CD4-positive, alpha-beta T cell treated with Interleukin-1 beta for 1 hour (primary cell): ENCODE data around the gene GRID2IP.

Experiments
- DNase-seq, 2 donors: peaks; one replicate each; pipeline ENCODE4 v3.0.0-alpha.2; 2020 to 2022

GRID2IP gene

DNA sequence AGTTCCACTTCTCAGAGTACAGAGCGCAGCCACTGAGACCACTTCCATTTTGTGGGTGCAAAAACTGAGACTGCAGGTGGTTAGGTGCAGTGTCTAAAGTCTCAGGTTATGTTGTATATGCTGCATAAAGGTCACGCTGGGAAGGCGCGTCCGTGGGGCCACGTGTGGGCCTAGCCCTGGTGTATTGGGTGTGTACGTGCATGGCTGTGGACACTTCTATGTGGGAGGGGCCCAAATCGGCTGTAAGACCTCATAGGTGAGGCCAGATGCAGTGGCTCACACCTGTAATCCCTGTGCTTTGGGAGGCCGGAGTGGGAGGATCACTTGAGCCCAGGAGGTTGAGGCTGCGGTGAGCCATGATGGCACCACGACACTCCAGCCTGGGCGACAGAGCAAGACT lies 37.7 kb downstream of the GRID2IP start:
- DNase-seq = no peak

DNA sequence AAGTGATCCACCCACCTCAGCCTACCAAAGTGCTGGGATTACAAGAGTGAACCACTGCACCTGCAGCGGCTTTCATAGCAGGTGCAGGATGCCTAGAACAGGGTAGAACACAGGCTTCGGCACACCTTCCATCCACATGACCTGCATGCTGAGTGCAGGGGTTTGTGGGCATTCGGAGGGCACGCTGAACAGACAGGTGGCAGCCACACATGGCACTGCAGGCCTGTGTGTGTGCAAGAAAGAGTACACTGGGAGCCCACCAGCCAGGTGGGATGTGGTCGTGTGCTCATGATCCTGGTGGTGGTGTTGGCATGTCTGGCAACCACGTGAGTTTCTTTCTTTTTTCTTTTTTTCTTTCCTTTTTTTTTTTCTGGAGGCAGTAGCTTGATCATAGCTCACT lies 38.4 kb downstream of the GRID2IP start:
- DNase-seq = no peak

DNA sequence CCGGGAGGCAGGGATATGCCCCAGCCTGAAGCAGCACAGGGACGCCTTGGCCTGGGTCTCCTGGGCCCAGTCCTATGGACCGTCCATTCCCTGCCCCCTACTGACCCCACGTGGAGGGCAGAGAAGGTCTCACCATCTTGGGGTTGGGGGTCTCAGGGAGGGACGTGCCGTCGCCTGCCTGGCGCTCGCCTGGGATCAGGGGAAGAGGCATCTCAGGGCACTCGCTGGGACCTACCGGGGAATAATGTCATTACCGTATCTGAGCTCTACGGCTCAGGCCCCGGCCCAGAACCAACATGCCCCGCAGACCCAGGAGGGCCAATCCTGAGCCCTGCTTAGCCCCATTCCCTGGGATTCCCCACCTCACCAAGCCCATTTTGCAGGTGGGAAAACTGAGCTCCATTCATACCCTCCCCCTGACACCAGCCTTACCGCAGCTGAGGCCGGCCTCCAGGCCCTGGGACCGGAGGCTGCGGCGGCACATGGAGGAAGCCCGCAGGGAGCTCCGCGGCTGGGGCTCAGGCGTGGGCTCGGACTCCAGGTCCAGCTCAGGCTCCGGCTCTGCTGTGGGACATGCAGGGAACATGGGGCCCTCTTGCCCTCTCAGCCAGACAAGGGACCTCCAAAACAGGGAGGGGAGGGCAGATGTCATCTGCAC lies 40.7 kb downstream of the GRID2IP start:
- no peak for DNase-seq

DNA sequence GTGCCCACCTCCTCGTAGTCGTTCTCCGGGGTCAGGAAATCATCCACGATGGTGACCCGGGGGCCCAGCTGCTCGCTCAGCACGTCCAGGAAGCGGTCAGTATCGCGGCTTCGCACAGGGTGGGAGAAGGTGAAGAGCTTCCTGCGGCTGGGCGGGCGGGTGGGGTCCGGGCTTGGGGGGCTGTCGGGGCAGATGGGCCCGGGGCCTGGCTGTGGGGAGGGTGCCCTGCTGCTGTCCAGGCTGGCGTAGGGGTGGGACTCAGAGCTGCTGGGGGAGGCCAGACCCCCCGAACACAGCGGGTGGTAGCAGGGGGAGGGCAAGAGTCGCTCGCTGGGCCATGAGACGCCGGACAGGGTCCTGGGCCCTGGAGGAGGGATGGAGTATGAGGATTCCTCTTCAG lies 42.3 kb downstream of the GRID2IP start:
- no peak for DNase-seq

DNA sequence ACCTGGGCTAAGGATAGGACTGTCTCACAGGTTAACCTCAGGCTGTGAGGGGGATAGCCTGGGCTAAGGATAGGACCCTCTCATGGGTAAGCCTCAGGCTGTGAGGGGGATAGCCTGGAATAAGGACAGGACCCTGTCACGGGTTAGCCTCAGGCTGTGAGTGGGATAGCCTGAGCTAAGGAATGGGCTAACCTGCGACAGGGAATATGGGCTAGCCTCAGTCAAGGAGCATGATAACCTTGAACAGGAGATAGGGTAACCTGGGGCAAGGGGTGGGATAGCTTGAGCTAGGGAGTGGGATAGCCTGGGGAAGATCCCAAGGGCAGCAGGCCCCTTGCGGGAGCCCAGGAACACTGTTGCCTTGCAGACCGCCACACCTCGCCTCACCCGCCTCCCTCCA lies 42.7 kb downstream of the GRID2IP start:
- DNase-seq = no peak

DNA sequence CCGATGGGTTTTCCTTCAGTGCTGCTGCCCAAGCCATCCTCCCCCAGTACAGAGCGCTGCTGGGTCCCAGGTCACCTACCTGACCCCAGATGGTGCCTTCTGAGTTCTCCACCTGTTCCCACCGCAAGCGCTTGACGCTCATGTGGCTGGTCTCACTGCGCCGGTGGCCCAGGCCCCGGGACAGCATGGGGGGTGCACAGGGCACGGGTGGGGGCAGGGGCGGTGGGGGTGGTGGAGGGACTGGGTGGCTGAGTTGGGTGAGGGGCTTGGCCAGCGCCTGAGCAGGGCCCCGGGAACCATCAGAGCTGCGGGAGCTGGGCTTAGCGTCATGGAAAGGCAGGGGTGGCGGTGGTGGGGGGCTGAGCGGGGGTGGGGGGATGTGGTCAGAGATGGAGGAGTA lies 43.4 kb downstream of the GRID2IP start:
- no peak for DNase-seq

DNA sequence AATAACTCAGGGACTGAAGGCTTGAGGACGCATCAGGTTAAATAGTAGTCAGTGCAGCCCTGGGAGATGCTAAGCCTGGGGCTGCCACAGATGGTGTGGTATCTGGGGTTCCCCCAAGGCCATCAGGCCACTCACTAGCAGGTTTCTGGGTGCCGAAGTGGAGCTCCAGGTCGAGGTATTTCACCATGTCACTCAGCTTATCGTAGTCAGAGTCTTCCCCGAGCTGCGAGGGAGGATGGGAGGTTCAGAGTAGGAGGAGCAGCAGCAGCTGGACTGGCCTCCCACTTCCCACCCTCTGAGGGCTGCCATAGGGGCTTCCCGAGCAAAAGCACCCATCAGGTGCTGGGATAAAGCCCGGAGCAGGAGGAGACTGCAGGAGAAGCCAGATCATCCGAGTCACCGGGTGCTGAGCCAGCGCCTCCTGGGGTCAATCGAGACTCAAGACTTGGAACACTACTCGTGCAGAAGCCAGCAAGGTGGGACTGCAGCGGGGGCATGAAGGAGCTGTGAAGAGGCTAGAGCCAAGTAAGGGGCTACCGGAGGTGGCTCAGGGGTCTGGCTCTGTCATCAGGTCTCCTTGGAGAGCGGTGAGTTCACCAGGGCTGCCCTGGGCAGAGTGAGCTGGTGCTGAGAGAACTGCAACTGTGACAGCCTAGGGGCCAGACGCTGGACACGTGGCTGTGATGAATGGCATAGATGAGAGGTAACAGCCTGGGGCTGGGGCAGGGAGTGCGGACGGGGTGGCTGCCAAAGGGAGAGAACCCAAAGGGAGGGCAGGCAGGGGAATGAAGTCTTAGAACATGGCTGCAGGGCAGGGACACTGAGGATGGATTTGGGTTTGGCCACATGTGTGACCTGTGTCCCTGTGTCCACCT lies 45.3 kb downstream of the GRID2IP start:
- no peak for DNase-seq

DNA sequence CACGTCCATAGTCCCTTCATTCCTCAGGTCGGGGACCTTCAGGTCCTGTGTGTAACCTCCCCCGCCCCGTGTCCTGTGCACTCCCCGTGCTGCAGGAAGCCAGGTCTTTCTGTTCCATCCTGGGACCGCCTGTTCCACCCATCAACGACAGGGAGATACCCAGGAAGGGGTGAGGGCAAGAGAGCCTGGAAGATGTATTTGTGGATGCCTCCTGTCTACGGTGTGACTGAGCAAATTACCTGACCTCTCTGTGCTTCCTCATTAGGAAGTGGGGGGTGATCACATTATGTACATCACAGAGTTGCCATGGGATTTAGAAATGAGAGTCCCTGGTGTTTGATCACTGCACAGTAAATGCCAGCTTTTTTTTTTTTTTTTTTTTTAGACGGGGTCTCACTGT lies 46.3 kb downstream of the GRID2IP start:
- no peak for DNase-seq

DNA sequence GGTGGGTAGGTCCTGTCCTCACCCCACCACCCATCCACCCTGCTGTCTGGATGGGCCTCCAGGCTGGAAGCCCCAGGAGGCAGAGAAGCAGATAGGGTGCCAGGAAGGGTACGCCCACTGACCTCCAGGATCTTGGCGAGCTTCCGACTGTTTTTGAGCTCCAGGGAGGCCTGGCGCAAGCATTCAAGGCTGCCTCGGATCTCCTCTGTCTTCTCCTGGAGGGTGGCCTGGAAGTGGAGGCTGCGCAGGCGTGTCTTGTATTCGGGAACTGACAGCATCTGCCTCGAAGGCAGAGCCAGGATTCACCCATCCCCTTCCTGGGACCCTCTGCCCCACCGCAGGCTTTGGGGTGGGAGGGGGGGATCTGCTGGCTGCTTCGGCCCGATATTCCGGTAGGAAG lies 48.4 kb downstream of the GRID2IP start:
- DNase-seq = no peak

DNA sequence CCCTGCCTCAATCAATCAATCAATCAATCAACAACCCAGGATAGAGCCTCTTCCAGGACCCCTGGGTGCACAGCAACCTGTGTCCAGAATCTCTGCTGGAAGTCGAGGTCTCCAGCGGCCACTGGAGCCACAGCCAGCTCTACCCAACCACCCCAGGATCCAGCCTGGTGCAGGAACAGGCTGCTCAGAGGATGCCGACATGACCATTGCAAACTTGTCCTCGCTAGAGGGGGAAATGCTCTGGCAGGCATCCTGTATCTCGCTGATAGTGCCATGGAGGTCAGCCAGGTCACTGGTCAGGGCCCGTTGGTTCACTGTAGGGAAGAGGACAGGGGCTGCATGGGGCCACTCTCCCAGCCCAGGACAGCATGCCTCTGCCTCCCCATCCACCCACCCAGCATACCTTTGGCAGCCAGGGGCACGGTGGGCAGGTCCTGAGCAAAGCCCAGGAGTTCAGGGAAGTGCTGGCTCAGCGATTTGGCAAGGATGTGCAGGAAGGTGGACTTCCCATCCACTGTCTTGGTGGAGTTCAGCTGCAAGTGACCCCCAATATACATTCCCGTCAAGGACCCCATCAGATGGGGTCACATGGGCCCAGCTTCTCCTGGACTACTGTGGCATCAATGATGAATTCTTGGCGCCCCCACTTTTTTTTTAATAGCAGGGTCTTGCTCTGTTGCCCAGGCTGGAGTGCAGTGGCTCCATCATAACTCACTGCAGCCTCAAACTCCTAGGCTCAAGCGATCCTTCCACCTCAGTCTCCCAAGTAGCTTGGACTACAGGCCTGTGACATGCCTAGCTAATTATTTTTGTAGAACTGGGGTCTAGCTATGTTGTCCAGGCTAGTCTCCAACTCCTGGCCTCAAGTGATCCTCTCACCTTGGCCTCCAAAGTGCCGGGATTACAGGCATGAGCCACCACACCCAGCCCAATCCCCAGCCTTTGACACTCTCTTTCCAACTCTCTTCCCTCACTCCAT lies 49.4 kb downstream of the GRID2IP start:
- DNase-seq = no peak

DNA sequence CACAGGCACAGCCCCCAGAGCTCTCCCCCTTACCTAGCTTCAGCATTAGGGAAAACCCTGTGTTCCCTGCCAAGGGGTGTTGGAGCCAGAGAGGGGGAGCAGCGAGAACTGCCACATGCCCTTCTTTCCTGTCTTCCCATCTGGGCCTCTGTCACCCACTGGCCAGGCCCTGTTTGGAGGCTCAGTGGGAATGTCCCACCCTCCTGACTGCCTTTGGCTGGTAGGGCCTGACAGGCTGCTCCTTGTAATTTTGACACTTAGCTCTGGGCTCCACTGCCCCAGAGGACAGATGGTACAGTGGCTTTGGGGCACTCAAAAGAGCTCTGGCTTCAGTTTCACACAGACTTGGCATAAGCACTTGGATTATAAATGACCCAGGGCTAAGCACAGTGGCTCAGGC lies 50.6 kb downstream of the GRID2IP start:
- no peak for DNase-seq

DNA sequence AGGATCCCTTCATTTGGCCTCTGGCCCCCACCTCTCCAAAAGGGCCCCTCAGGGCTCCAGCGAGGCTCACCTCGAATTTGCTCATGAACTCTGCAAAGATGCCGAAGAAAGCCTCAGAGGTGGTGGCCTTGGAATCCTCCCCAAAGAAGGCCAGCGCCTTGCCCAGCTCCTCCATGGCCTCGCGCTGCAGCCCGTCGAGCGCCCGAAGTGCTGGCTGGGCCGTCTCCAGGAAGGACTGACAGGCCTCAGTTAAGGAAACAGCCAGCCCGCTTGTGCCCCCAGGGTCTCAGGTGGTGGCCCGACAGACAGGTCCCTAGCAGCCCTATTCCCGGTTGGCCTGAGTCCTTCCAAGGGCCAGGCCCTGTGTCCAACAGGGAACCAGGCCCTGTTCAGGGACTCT lies 53.3 kb downstream of the GRID2IP start:
- DNase-seq = no peak

DNA sequence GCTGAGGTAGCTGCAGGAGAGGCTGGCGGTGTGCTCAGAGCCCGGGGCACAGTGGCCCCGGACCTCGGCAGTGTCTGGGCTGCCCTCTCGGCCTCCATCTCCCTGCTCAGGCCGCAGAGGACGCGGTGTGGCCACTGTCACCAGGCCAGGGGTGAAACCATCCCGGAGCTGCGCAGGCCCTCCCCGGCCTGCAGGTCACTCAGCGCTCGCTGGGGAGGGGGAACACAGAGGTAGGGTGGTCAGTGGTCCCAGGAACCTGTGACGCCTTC lies 53.7 kb downstream of the GRID2IP start:
- no peak for DNase-seq

DNA sequence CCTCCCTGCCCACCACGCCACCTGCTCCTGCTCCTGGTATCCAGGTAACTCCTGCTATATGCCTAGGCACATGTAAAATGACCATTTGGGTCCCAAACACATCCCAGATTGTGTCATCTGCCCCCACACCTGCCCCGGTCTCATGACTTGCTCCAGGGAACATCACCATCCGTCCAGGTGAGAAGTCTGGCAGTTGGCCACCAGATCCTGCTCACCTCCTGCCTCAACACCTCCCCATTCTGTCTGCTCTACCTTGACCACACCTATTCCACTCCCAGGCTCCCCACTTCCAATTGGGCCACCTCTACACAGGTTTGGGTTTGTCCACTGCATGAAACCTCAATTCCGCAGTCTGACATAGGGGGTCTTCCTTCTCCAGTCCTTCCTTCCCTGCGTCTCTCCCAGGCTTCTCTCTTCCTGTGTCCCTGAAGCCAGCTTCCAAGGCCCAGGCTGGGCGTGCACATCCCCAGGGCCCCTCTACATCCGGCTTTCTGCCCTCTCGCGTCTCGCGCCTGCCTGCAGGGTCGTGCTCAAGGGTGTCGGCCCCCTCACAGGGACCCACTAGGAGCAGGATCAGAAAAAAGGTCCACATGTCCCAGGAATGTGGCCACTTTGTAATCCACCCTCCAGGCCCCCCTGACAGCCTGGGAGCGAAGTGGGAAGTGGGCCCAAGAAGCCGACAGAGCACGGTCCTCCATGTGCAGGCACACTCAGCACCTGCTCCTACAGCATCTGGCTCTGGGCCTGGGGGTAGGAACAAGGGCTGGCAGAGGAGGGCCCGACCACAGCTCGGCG lies 54.2 kb downstream of the GRID2IP start:
- DNase-seq = no peak

DNA sequence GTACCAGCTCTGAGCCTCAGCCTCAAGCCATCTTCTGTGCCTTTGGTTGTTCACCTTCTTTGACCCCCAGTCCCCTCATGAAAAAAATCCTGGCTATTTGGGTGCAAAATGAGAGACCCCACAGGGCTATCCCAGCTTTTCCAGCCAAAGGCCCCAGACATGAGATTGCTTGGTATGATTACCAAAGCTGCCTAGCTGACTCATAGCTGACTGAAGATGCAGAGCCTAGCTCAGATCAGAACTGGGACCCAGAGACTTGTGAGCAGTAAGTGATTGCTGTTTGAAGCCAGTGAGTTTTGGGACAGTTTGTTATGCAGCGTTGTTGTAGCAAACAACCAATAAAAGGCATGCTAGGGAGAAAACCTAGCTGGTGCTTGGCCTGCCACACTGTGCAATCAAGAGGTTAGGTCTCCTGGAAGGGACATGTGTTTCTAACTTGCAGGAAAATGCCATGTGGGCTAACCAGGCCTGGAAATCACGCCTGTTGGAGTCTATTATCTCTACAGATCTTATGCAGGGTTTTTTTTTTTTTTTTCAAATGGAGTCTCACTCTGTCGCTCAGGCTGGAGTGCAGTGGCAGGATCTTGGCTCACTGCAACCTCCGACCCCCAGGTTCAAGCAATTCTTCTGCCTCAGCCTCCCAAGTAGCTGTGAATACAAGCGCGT lies 55.5 kb downstream of the GRID2IP start:
- no peak for DNase-seq

DNA sequence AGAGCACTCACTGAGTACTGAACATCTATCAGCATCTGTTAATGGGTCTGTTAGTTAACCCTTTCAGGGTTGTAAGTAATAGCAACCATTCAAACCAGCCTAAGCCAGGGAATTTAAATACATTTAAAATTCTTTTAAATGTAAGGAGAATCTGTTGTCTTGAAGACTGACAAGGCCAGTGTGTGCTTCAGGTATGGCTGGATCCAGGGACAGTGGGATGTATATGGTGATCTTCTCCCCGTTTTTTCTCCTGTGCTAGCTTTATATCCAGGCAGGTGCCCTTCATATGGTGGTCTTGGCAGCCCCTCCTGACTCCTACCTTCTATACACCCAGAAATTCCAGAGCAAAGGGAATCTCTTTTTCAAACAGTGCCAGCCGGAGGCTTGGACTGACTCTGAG lies 56.9 kb downstream of the GRID2IP start:
- DNase-seq = no peak

DNA sequence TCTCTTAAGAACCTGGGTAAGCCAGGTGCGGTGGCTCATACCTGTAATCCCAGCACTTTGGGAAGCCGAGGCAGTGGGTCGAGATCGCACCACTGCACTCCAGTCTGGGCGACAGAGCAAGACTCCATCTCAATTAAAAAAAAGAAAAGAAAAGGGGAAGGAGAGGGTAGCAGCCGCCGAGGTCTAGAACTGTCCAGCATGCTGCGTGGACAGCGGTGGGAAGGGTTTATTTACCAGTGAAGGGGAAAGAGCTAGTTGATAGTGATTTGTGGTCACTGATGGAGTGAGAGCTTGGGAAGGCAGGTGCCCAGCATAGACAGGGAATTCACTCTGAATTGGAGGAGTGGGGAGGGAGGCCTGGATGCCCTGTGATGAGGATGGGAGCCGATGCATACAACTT lies 60.1 kb downstream of the GRID2IP start:
- DNase-seq = no peak

DNA sequence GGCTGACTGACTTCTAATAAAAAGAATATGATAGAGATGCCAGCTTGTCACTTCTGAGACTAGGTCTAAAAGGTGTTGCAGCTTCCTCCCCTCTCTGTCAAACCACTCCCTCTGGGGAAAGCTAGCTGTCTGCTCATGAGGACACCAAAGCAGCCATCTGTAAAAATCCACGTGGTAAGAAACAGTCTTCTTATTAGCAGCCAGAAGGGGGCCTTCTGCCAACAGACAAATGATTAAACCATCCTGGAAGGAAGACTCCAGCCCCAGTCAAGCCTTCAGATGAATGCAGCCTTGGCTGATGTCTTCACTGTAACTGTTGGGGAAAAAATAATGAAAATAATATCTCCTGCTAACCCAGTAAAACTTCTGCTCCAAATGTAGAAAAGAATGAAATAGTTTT lies 61.6 kb downstream of the GRID2IP start:
- DNase-seq = no peak

DNA sequence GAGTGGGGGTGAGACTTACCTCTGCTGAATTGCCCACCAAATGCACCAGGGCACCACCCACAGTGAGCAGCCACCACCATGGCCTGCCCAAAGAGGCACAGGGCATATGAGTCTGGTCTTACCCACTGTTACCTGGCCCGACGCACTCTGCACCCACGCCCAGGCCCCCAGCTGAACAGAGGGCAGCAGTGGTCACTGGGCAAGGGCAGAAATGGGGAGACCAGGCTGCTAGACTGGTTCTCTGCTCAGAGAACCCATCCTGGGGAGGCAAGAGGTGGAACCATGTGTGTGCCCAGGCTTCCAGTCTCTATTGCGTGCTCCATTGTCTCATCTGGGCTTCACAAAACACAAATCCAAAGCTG lies 64.1 kb downstream of the GRID2IP start:
- DNase-seq = no peak

DNA sequence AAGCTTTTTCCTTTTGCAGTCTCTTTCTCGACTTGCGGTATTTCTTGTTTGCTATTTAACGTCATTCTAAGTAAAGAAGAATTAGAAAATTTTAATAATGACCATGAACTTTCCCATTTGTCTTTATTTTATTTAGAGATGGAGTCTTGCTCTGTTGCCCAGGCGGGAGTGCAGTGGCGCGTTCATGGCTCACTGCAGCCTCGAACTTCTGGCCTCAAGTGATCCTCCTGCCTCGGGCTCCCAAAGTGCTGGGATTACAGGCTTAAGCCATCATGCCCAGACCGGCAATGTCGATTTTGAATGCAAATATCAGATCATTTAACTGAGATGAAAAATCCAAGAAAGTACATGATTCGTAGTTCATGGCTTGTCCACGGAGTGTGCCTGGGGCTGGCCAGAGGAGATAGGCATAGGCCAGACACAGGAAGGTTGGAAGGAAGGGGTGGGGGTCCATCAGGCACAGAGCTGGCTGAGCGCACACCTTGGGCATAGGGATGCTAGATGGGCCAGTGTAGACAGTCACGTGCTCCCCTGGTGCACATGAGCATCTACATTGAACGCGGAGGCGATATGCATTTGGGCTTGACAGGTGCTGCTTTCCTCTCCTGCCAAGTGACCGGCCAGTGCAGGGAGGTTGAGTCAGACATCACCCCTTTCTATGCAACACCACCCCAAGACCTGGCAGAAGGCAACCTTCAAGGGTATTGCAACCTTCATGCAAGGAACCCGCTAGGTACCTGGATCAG lies 64.7 kb downstream of the GRID2IP start:
- DNase-seq = no peak

DNA sequence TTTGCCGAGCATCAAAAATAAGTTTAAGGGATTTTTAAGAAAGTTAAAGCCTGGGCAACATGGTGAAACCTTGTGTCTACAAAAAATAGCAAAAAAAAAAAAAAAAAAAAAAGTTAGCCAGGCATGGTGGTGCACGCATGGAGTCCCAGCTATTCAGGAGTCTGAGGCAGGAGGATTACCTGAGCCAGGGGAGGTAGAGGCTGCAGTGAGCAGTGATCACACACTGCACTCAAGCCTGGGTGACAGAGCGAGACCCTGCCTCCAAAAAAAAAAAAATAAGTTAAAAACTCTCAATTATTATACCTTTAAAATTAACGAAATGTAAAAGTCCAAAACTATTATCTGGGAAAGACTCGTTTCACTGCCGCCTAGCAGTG lies 68.5 kb downstream of the GRID2IP start:
- no peak for DNase-seq

DNA sequence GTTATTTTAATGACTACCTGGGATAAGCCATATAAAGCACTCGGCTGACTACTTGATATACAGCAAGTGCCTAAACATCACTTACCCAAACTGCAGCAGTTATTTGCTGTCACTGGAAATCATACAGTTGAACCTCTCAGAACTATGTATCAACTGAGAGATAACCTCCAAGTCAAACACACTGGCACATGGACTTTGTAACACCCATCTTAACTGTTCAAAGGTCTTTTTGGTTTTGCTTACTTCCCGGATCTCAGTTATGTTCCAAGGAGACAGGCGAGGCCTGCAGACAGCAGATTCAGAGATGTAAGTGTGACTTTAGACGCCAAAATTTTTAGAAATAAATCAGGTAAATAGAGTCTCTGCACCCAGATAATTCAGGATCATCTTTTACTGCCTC lies 69.0 kb downstream of the GRID2IP start:
- DNase-seq = no peak
